ENCODE measurements around the gene DIS3L2.
"Not testable (repeated sequence)": the region's sequence is repeated elsewhere in the genome, so short reads cannot be mapped to it uniquely, and the experiment has no call there.

DIS3L2 gene

GRCh38 chr2:232126301-232127099 lies 165.0 kb downstream of the DIS3L2 start:
- DNase-seq: no peak

- DNase-seq: no peak
Measured at GRCh38 chr2:232129483-232129882, 168.0 kb downstream of the DIS3L2 start.

GRCh38 chr2:232132181-232132580 lies 170.7 kb downstream of the DIS3L2 start:
- DNase-seq: no peak

GRCh38 chr2:232133078-232133477 lies 171.6 kb downstream of the DIS3L2 start:
- no peak for DNase-seq

- no peak for DNase-seq
Measured at GRCh38 chr2:232134939-232135338, 173.4 kb downstream of the DIS3L2 start.

- DNase-seq: no peak
Measured at GRCh38 chr2:232137356-232138147, 176.0 kb downstream of the DIS3L2 start.

GRCh38 chr2:232138441-232138840 lies 176.9 kb downstream of the DIS3L2 start:
- no peak for DNase-seq

- DNase-seq: no peak
Measured at GRCh38 chr2:232139171-232139594, 177.7 kb downstream of the DIS3L2 start.

- DNase-seq: no peak
Measured at GRCh38 chr2:232139786-232140562, 178.5 kb downstream of the DIS3L2 start.

GRCh38 chr2:232141591-232141990 lies 180.1 kb downstream of the DIS3L2 start:
- no peak for DNase-seq

- no peak for DNase-seq
Measured at GRCh38 chr2:232142049-232142448, 180.5 kb downstream of the DIS3L2 start.

- DNase-seq: no peak
Measured at GRCh38 chr2:232142502-232142901, 181.0 kb downstream of the DIS3L2 start.

- DNase-seq: no peak
Measured at GRCh38 chr2:232146294-232146693, 184.8 kb downstream of the DIS3L2 start.

- no peak for DNase-seq
Measured at GRCh38 chr2:232147440-232148077, 186.0 kb downstream of the DIS3L2 start.

GRCh38 chr2:232162187-232162586 lies 200.7 kb downstream of the DIS3L2 start:
- DNase-seq: no peak

- DNase-seq: no peak
Measured at GRCh38 chr2:232170396-232170795, 208.9 kb downstream of the DIS3L2 start.

- DNase-seq: no peak
Measured at GRCh38 chr2:232174662-232175061, 213.1 kb downstream of the DIS3L2 start.

GRCh38 chr2:232176587-232176986 lies 215.1 kb downstream of the DIS3L2 start:
- not testable (repeated sequence) for DNase-seq

- no peak for DNase-seq
Measured at GRCh38 chr2:232183279-232183678, 221.8 kb downstream of the DIS3L2 start.

GRCh38 chr2:232184346-232184745 lies 222.8 kb downstream of the DIS3L2 start:
- DNase-seq: no peak

- no peak for DNase-seq
Measured at GRCh38 chr2:232190796-232191195, 229.3 kb downstream of the DIS3L2 start.

GRCh38 chr2:232195487-232195886 lies 234.0 kb downstream of the DIS3L2 start:
- DNase-seq: no peak

- no peak for DNase-seq
Measured at GRCh38 chr2:232196802-232197201, 235.3 kb downstream of the DIS3L2 start.
